HG02943 (cell line): ENCODE measurements around the gene SKI.

Experiments
- ATAC-seq: cut with Tn5 transposase; IDR thresholded peaks from one replicate; pipeline ENCODE4 v1.9.1; 2021; ENCODE audit warnings: mild to moderate bottlenecking, low read depth, moderate library complexity; ENCODE audit not compliant: unreplicated experiment

SKI gene

DNA sequence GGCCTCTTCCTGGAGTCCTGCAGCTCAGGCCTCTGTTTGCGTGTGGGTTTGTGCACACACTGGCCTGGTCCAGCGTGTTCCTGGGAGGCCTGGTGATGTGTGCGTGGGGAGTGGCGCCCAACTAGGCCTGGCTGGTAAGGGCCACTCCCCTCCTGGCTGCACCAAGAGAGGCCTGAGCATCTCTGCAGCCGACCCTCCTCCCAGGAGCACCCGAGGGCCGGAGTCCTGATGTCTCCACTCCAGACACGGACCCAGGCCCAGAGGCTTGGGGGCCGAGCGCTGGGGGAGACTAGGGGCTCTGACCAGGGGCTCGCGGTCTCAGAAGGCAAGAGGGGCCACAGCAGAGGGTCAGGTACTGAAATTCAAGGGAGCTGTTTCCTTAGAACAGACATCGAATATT lies 130.0 kb downstream of the SKI start:
- ATAC-seq = no peak

DNA sequence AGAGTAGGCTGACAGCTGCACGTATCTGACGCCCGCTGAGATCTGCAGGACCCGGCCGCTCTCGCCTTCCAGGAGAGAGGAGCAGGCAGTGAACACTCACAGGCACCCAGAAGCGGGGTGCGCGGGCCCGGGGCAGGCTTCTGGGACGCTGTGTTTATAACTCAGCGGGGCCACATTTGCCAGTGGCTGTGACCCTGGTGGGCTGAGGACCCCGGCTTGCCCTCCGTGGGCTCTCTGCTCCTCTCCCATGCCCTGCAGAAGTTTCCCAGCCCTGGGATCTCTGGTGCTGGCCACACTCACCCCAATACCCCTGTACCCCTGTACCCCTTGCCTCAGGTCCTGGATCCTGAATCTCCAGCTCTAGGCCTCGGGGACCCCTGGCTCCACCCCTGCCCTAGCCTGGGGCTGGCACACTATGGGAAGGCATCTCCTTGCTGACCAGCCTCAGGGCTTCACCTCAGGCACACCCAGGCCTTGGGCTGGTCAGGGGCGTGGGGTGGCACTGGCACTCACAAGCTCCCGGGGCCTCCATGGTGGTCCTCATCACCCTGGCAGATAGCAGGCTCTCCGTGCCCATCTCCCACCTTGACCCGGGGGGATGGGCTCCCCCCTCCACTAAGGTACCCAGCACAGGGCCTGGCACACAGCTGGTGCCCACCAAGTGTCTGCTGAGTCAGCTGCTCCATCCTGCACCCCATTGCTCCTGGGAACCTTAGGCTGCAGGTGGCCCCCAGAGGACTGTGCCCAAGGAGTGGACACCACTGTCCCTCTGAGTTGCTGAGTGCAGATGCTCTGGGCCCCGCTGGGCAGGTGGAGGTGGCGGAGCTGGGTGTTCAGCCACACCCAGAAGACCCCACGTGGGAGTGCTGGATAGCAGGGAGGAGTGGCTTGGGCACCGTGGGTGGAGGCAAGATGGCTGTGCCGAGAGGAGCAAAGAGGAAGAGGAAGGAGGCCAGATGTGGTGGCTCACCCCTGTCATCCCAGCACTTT lies 130.8 kb downstream of the SKI start:
- no peak for ATAC-seq
